SJCRH30 (cell line): ENCODE results near the gene GPR161. TPM values are rescaled to one million over a fixed set of nuclear protein-coding genes. Genes with fewer than 3 reads are reported as not detected.
A peak's percentile ranks its signal among the peaks of the same experiment; 100 is the strongest.
"Not testable (repeated sequence)": the region's sequence is repeated elsewhere in the genome, so short reads cannot be mapped to it uniquely, and the experiment has no call there.

Experiments
- DNase-seq, 2 experiments: peaks; one replicate each; pipeline ENCODE4 v3.0.0-alpha.2; 2015 to 2020
- H3K27ac ChIP-seq: fragments of 250-450 bp; sonication (Bioruptor Pico); 2 replicates; pipeline ENCODE4 v1.5.1; 2020; ENCODE audit warnings: mild to moderate bottlenecking, moderate library complexity
- H3K27me3 ChIP-seq: fragments of 250-450 bp; sonication (Bioruptor Pico); 2 replicates; pipeline ENCODE4 v1.5.1; 2020; ENCODE audit warnings: mild to moderate bottlenecking, moderate library complexity
- H3K36me3 ChIP-seq: fragments of 250-450 bp; sonication (Bioruptor Pico); 2 replicates; pipeline ENCODE4 v1.5.1; 2020; ENCODE audit warnings: mild to moderate bottlenecking, moderate library complexity
- H3K4me1 ChIP-seq: fragments of 250-450 bp; sonication (Bioruptor Pico); 2 replicates; pipeline ENCODE4 v1.5.1; 2020; ENCODE audit warnings: mild to moderate bottlenecking, moderate library complexity
- H3K4me3 ChIP-seq: fragments of 250-450 bp; sonication (Bioruptor Pico); 2 replicates; pipeline ENCODE4 v1.5.1; 2020; ENCODE audit warnings: mild to moderate bottlenecking, moderate library complexity
- H3K9me3 ChIP-seq: fragments of 250-450 bp; sonication (Bioruptor Pico); replicated peaks from 2 replicates; pipeline ENCODE4 v1.5.1; 2020; ENCODE audit warnings: mild to moderate bottlenecking, moderate library complexity
- total RNA-seq: library from RNA; depleted of rRNA; stranded (reverse); fragments of >200 nt; shearing (Covaris generic); gene quantifications from 2 replicates; pipeline ENCODE4 v1.2.3, GENCODE V29; 2014; rRNA removed

GPR161 gene, protein sequence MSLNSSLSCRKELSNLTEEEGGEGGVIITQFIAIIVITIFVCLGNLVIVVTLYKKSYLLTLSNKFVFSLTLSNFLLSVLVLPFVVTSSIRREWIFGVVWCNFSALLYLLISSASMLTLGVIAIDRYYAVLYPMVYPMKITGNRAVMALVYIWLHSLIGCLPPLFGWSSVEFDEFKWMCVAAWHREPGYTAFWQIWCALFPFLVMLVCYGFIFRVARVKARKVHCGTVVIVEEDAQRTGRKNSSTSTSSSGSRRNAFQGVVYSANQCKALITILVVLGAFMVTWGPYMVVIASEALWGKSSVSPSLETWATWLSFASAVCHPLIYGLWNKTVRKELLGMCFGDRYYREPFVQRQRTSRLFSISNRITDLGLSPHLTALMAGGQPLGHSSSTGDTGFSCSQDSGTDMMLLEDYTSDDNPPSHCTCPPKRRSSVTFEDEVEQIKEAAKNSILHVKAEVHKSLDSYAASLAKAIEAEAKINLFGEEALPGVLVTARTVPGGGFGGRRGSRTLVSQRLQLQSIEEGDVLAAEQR
- total RNA-seq: 15.4 and 19.3 TPM in 2 replicates

DNA sequence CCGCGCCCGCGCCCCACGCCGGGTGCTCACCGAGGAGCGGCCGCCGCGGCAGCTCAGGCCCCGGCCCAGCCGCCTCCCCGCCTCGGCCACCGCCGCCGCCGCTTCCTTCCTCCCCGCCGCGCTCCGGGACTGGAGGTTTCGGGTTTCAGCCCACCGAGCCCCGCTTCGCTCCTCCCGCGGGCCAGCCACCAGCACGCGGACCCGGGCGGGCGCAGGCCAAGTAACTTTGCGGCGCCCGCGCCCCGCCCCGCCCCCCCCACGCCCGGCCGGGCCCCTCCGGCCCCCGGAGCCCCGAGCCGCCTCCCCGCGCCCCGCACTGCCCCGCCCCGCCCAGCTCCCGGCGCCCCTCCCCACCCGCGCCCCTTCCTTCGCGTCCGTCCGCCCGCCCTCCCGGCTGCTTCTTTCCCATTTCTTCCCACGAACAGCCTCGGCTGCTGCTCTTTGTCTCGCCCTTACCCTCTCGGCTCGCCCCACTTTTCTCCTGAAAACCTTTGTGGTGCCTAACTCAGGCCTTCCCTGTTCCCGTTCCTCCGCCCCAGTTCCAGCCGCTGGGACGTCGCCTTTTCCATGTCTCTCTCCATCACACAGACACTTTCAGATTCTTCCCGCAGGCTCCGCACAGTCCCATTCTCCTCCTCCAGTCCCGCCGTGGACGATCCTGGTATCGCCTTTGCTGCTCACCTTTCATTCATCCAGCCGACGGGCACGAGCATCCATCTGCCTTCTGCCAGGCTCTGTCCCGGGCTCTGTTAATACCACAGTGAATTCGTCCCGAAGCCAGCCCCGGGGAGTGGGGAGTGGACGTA is at the start of gene GPR161:
Gene GPR161 (minus strand): TSS at position 222 of the 806 bp plus-strand sequence. CDS start 32,080 bp downstream, outside the sequence.
- Histone ChIP-seq H3K4me3 (peak within 1 kb of the TSS; percentile 95), H3K9me3 (no peaks in the 10 kb centered on the region), H3K27me3 (no peaks in the 10 kb centered on the region), H3K36me3 (no peaks in the 10 kb centered on the region), H3K4me1 (no peaks in the 10 kb centered on the region), H3K27ac (peak within 1 kb of the TSS; percentile 41; the same call in 1 of the 2 replicates)
- peak; percentile 53 to 62 for DNase-seq

DNA sequence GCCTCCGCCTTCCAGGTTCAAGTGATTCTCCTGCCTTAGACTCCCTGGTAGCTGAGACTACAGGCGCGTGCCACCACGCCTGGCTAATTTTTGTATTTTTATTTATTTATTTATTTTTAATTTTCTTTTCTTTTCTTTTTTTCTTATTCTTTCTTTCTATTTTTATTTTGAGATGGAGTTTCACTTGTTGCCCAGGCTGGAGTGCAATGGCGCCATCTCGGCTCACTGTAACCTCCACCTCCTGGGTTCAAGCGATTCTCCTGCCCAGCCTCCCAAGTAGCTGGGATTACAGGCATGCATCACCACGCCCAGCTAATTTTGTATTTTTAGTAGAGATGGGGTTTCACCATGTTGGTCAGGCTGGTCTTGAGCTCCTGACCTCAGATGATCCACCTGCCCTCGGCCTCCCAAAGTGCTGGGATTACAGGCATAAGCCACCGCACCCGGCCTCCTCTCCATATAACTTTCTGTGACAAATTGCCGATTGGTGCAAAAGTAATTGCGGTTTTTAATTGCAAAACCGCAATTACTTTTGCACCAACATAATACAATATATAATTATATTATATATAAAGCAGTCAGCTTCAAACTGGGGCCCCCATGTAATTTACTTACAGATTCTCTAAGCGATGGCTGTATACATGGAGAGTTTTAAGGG is 44.5 kb upstream of the GPR161 start:
- not testable (repeated sequence) for H3K4me3 ChIP-seq, H3K27me3 ChIP-seq, H3K27ac ChIP-seq, DNase-seq, H3K9me3 ChIP-seq, H3K36me3 ChIP-seq, H3K4me1 ChIP-seq

DNA sequence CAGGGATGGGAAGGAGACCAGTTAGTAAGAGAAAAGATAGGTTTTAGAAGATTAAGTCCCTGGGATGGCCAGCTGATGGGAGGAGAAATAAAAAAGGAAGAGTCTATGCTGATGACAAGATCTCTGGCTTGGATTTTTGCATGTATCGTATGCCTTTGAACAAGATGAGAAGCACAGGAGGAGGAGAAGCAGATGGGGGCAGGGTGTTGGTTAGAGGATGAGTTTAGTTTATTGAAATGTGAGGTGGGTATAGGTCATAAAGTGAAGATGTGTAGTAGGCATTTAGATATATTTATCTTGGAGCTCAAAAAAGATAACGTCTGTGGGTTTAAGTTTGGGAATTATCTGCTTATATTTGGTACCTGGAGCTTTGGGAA is 43.4 kb upstream of the GPR161 start:
- peaks cover 6% of the 10 kb centered on the region for H3K4me1 ChIP-seq
- DNase-seq: peak in 1 of 2 experiments; percentile 22
- H3K36me3 ChIP-seq: peaks cover 2% of the 10 kb centered on the region; the same call in 1 of the 2 replicates
- no peak overlapping the region for H3K27ac ChIP-seq
- no peaks in the 10 kb centered on the region for H3K9me3 ChIP-seq
- no peaks in the 10 kb centered on the region for H3K27me3 ChIP-seq
- peak overlapping the region; percentile 87 for H3K4me3 ChIP-seq

DNA sequence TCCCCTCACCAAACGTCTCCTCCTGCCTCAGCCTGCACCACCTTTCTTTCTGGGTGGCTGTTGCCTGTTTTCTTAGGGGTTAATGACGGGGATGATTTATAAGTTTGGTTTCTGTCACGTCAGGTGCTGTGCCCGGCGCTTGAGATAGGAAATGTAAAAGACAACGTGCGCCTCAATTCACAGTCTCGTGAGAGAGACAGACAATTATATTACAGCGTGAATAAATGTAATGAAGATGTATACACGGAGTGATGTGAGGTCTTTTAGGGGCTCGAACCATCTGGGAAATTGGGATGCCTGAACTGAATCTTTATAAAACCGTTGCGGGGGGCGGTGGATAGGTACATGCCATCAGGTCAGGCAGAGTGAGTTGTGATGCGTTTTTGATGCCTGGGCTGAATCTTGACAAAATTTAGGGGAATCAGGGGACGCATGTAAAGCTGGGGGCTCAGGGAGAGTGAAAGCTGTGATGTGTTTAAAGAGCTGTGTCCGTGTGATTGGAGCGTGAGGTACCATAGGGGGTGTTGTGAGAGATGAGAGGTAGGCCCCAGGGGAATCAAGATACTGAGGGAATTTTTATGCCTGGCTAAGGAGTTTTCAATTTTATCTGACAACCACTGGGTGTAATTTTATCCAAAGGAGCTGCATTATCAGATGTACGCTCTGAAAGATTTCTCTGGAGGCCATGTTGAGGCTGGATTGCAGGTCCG is 42.9 kb upstream of the GPR161 start:
- H3K4me3 ChIP-seq: peak overlapping the region; percentile 87
- H3K4me1 ChIP-seq: peaks cover 6% of the 10 kb centered on the region
- no peaks in the 10 kb centered on the region for H3K9me3 ChIP-seq
- no peaks in the 10 kb centered on the region for H3K27me3 ChIP-seq
- peak in 1 of 2 experiments; percentile 14 for DNase-seq
- H3K27ac ChIP-seq: peak overlapping the region; percentile 75
- no peaks in the 10 kb centered on the region for H3K36me3 ChIP-seq

DNA sequence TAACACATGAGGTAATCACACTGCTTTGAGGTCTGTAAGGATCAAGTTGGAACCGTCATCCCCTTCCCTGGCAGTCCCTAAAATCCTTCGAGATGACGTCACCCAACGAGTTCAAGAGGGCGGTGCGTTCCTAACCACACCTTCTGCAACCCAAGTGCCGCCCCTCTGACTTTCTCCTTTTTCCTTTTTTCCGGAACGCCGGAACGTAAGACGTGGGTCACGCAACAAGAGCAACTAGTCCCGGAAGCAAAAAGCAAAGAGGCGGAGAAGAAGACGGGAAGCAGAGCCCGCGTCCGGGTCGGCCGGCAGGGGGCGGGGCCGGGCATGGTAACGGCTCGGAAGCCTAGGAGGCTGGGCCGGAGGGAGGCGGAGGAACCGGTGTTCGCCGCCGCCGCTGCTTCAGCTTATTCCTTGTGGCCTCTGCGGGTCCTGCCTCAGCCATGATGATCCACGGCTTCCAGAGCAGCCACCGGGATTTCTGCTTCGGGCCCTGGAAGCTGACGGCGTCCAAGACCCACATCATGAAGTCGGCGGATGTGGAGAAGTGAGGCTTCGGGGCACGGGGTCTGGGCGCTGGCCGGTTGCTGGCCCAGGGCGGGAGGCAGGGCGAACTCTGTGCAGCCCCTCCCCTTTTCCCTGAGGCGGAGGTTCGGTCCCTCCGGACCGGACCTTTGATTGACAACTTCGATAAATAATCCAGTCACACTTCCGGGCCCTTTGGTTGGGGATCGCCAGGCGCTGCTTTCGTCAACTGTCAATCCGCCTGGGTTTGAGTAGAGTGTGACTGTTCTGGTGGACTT is 42.1 kb upstream of the GPR161 start, which contains the start of gene TIPRL:
Gene TIPRL (plus strand): TSS at position 325 of the 800 bp plus-strand sequence. CDS start 116 bp downstream, at position 441.
- peak; percentile 95 to 98 for DNase-seq
- peak within 1 kb of the TSS; percentile 87 for H3K4me3 ChIP-seq
- no peaks in the 10 kb centered on the region for H3K36me3 ChIP-seq
- peaks cover 6% of the 10 kb centered on the region for H3K4me1 ChIP-seq
- H3K27me3 ChIP-seq: no peaks in the 10 kb centered on the region
- H3K27ac ChIP-seq: peak within 1 kb of the TSS; percentile 75
- no peaks in the 10 kb centered on the region for H3K9me3 ChIP-seq

DNA sequence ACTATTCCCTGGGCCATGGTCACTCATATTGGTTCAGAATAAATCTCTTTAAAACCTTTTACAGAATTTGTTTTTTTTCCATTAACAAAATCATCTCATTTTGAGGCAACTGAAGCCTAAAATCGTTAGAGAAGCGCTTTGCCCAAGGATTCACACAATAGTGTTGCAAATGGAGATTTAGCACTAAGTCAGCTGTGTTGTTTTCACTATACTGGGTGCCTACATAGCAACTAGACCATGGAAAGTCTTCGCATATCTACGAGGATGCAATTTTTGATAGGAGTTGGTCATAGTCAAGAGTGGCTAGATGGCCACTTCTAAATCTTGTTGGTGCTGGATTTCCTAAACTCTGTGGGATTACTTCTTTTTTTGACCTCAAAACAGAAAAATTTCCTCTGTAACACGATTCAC is 41.5 kb upstream of the GPR161 start:
- peaks cover 6% of the 10 kb centered on the region for H3K4me1 ChIP-seq
- H3K27me3 ChIP-seq: no peaks in the 10 kb centered on the region
- no peaks in the 10 kb centered on the region for H3K9me3 ChIP-seq
- no peak for DNase-seq
- H3K27ac ChIP-seq: peak overlapping the region; percentile 75
- H3K36me3 ChIP-seq: no peaks in the 10 kb centered on the region
- peak overlapping the region; percentile 87 for H3K4me3 ChIP-seq

DNA sequence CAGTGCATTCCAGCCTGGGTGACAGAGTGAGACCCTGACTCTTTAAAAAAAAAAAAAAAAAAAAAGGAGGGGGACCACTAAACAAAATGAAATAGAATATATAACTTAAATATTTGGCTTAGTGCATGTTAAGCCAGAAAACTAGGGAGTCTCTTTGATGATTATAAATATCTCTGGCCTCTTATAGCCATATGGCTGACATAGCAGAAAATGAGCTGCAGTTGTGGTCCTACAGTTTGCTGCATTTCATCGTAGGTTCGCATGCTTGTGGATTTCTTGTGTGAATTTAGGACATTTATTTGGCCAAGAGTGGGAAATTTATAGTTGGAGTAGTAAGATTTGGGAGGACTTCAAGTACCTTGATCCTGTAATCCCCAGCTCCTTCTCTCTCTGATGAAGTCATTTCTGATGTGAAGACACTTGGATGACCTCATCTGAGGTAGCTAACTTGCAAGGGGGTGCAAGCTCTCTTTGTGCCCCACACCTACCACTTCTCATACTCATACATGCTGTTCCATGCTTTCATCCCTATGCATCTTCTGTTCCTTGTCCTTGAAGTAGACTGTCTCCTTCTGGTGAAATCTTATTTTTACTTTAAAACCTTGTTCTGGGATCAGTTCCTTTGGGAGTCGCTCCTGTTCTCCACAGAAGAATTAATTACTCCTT is 35.7 kb upstream of the GPR161 start:
- no peak overlapping the region for H3K4me3 ChIP-seq
- no peak overlapping the region for H3K27ac ChIP-seq
- H3K4me1 ChIP-seq: no peaks in the 10 kb centered on the region
- H3K9me3 ChIP-seq: no peaks in the 10 kb centered on the region
- no peaks in the 10 kb centered on the region for H3K27me3 ChIP-seq
- H3K36me3 ChIP-seq: no peaks in the 10 kb centered on the region
- DNase-seq: no peak

DNA sequence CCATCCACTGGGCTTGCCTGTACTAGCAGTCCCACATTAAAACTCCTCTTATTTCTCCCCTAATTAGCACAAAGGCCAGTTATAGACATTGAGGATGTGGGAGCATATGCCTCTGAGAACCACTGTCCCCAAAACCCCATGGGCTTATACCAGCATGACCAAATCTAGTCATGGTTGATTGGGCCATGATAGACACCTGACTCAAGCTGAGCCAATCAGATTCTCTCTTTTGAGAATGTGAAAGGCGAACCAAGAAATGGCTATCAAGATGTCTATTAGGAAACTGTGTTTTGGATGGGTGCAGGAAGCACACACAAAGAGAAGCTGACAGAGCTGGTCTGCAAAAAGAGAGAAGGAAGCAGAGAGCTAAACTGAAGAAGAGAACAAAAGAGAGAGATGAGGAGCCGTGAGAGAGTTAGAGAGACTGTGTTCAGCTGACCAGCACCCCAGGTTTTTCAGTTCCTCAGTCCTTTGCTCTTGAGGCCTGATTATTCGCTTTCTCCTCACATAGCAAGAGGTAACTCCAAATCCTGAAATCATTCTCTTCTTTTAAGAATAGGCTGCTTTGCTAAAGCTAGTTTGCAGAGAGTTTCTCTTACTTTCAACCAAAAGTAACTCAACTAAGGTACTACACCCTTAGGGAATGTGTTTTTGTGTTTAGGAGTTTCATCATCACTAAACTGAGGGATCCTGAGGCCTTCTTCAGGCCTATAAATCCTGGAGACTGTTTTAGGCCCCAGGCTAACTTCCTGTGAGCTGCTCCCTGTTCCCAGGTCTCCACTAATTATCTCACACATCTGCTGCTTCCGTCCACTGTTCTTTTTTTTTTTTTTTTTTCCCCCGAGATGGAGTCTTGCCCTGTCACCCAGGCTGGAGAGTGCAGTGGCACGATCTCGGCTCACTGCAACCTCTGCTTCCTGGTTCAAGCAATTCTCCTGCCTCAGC is 34.1 kb upstream of the GPR161 start:
- H3K27ac ChIP-seq: no peak overlapping the region
- H3K4me1 ChIP-seq: no peaks in the 10 kb centered on the region
- no peaks in the 10 kb centered on the region for H3K9me3 ChIP-seq
- DNase-seq: peak in 1 of 2 experiments; percentile 22
- H3K4me3 ChIP-seq: no peak overlapping the region
- H3K27me3 ChIP-seq: no peaks in the 10 kb centered on the region
- H3K36me3 ChIP-seq: no peaks in the 10 kb centered on the region

DNA sequence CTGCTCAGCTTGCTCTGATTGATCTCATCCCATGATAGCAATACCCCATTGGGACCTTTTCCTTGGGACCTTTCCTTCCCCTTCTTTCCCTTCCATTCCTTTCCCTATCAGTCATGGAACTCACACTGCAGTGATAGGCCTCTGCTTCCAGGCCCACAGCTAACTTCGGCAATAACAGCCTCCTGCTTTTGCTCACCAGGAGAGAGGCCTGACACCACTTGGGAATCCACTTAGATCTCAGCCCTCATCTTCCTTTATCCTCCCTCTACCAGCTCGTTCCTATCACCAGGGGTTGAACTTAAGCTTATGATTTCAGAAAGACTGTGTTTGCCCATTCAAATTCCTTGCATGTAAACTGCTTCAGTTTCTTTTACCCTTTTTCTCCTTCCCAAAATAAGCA is 31.1 kb upstream of the GPR161 start:
- Histone ChIP-seq H3K27me3 (no peaks in the 10 kb centered on the region), H3K4me3 (no peak overlapping the region), H3K4me1 (no peaks in the 10 kb centered on the region), H3K27ac (no peak overlapping the region), H3K9me3 (no peaks in the 10 kb centered on the region), H3K36me3 (no peaks in the 10 kb centered on the region)
- no peak for DNase-seq

DNA sequence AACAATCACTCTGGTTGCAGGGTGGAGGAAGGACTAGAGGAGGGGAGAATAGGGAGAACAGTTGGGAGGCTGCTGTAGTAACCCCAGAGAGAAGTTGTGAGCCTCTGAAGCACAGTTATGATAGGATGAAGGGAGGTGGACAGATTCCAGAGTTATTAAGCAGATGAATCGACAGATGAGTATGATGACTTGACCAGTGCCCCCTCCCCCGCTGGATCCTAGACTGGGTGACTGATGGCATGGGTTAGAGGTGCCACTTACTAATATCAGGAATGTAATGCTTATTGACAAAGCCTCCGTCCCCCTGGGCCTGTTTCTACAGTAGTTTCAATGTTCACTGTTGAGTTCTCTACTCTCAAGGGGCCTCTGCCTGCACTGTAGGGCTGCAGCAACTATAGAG is 28.0 kb upstream of the GPR161 start:
- DNase-seq: no peak
- H3K9me3 ChIP-seq: no peaks in the 10 kb centered on the region
- no peak overlapping the region for H3K27ac ChIP-seq
- no peaks in the 10 kb centered on the region for H3K27me3 ChIP-seq
- no peaks in the 10 kb centered on the region for H3K36me3 ChIP-seq
- H3K4me3 ChIP-seq: no peak overlapping the region
- no peaks in the 10 kb centered on the region for H3K4me1 ChIP-seq

DNA sequence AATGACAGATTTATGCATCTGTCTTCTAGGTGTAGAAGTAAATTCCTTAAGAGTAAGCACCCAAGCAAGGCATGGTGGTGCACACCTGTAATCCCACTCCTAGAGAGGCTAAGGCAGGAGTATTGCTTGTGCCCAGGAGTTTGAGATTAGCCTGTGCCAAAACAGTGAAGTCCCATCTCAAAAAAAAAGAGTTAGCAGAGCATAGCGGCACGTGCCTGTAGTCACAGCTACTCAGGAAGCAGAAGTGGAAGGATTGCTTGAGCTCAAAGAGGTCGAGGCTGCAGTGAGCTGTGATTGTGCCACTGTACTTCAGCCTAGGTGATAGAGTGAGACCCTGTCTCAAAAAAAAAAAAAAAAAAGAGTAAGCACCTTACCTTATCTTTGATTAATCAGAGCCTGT is 26.9 kb upstream of the GPR161 start:
- Histone ChIP-seq H3K4me1 (no peaks in the 10 kb centered on the region), H3K36me3 (no peaks in the 10 kb centered on the region), H3K4me3 (no peak overlapping the region), H3K27me3 (no peaks in the 10 kb centered on the region), H3K9me3 (no peaks in the 10 kb centered on the region), H3K27ac (no peak overlapping the region)
- no peak for DNase-seq

DNA sequence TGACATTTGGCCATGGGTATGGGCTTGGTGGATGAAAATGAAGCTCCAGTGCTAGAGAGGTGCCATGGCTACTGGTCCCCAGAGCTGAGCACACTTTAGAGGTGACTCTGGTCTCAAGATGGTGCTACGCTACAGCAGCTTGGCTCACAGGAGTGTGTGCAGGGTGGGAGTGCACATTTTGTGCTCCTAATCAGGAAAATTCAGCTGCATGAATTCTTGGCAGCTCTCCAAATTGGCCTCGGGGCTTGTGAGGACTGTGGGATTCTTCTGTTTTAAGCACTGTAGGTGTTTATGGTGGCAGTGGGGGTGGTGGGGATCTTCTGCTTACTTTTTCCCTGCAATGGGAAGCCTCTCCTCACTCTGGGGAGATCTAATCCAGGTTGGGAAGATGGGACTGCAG is 24.7 kb upstream of the GPR161 start:
- H3K36me3 ChIP-seq: no peaks in the 10 kb centered on the region
- peak; percentile 67 to 79 for DNase-seq
- no peak overlapping the region for H3K4me3 ChIP-seq
- H3K27ac ChIP-seq: no peak overlapping the region
- no peaks in the 10 kb centered on the region for H3K27me3 ChIP-seq
- no peaks in the 10 kb centered on the region; the same call in 1 of the 2 replicates for H3K9me3 ChIP-seq
- H3K4me1 ChIP-seq: no peaks in the 10 kb centered on the region
